HG02852 (cell line): ENCODE results near the gene TTC21B.

Experiments used
- ATAC-seq: cut with Tn5 transposase; IDR thresholded peaks from one replicate; pipeline ENCODE4 v1.9.1; 2021; ENCODE audit warnings: mild to moderate bottlenecking, moderate library complexity; ENCODE audit not compliant: unreplicated experiment

Gene TTC21B

GRCh38 chr2:165927353-165927752 is 26.2 kb downstream of the TTC21B start:
- ATAC-seq = no peak

- ATAC-seq = no peak
Measured at GRCh38 chr2:165924946-165925345, 28.6 kb downstream of the TTC21B start.

- no peak for ATAC-seq
Measured at GRCh38 chr2:165920748-165921147, 32.8 kb downstream of the TTC21B start.

- no peak for ATAC-seq
Measured at GRCh38 chr2:165913636-165914035, 39.9 kb downstream of the TTC21B start.

GRCh38 chr2:165911981-165912380 is 41.6 kb downstream of the TTC21B start:
- ATAC-seq = no peak

- ATAC-seq = no peak
Measured at GRCh38 chr2:165911231-165911630, 42.3 kb downstream of the TTC21B start.

- ATAC-seq = no peak
Measured at GRCh38 chr2:165909466-165909865, 44.1 kb downstream of the TTC21B start.

- no peak for ATAC-seq
Measured at GRCh38 chr2:165905854-165906253, 47.7 kb downstream of the TTC21B start.

GRCh38 chr2:165905269-165905668 is 48.3 kb downstream of the TTC21B start:
- no peak for ATAC-seq

- ATAC-seq = no peak
Measured at GRCh38 chr2:165904432-165904831, 49.1 kb downstream of the TTC21B start.

- no peak for ATAC-seq
Measured at GRCh38 chr2:165903406-165903805, 50.2 kb downstream of the TTC21B start.

- peak; percentile 53 for ATAC-seq
Measured at GRCh38 chr2:165902934-165903333, 50.6 kb downstream of the TTC21B start.

GRCh38 chr2:165901620-165902298 is 51.8 kb downstream of the TTC21B start:
- ATAC-seq = no peak

- ATAC-seq = no peak
Measured at GRCh38 chr2:165899311-165899710, 54.3 kb downstream of the TTC21B start.

GRCh38 chr2:165898381-165898780 is 55.2 kb downstream of the TTC21B start:
- ATAC-seq = no peak

- no peak for ATAC-seq
Measured at GRCh38 chr2:165897726-165898125, 55.9 kb downstream of the TTC21B start.

GRCh38 chr2:165897074-165897473 is 56.5 kb downstream of the TTC21B start:
- ATAC-seq = no peak

- peak; percentile 85 for ATAC-seq
Measured at GRCh38 chr2:165895974-165896373, 57.6 kb downstream of the TTC21B start.

GRCh38 chr2:165893556-165893955 is 60.0 kb downstream of the TTC21B start:
- ATAC-seq = no peak

GRCh38 chr2:165892526-165892925 is 61.0 kb downstream of the TTC21B start:
- no peak for ATAC-seq

- no peak for ATAC-seq
Measured at GRCh38 chr2:165891943-165892342, 61.6 kb downstream of the TTC21B start.

- no peak for ATAC-seq
Measured at GRCh38 chr2:165891345-165891744, 62.2 kb downstream of the TTC21B start.

- no peak for ATAC-seq
Measured at GRCh38 chr2:165889798-165890197, 63.8 kb downstream of the TTC21B start.
